ENCODE data around the gene CHMP2A. TPM values are rescaled to one million over a fixed set of nuclear protein-coding genes. Genes with fewer than 3 reads are reported as not detected.

The CHMP2A gene
- total and polyA plus RNA-seq, 2 of the 13 experiments (the other 11 are each of a cell fraction or from before 2014, with no cell fraction given): 49.7 to 55.0 TPM

DNA sequence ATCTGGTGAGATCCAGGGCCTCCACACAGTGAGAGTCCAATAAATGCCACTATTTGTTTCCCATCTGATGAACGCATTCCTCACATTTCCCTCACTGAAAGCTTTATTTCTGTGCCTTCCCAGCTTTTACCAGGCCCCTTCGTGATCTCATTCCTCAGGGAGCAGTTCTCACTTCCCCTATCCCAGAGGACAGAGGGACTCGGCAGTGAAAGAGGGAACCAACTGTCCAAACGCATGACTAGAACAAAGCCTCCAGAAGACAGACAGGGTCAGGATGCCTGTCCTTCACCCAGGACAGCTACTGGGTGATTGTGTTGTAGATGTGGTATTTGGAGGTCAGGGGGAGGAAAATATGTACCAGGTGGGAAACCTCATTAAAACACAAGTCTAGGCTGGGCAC, 33.3 kb downstream of the CHMP2A start (continued):
- TF ChIP-seq, protein P1, sequence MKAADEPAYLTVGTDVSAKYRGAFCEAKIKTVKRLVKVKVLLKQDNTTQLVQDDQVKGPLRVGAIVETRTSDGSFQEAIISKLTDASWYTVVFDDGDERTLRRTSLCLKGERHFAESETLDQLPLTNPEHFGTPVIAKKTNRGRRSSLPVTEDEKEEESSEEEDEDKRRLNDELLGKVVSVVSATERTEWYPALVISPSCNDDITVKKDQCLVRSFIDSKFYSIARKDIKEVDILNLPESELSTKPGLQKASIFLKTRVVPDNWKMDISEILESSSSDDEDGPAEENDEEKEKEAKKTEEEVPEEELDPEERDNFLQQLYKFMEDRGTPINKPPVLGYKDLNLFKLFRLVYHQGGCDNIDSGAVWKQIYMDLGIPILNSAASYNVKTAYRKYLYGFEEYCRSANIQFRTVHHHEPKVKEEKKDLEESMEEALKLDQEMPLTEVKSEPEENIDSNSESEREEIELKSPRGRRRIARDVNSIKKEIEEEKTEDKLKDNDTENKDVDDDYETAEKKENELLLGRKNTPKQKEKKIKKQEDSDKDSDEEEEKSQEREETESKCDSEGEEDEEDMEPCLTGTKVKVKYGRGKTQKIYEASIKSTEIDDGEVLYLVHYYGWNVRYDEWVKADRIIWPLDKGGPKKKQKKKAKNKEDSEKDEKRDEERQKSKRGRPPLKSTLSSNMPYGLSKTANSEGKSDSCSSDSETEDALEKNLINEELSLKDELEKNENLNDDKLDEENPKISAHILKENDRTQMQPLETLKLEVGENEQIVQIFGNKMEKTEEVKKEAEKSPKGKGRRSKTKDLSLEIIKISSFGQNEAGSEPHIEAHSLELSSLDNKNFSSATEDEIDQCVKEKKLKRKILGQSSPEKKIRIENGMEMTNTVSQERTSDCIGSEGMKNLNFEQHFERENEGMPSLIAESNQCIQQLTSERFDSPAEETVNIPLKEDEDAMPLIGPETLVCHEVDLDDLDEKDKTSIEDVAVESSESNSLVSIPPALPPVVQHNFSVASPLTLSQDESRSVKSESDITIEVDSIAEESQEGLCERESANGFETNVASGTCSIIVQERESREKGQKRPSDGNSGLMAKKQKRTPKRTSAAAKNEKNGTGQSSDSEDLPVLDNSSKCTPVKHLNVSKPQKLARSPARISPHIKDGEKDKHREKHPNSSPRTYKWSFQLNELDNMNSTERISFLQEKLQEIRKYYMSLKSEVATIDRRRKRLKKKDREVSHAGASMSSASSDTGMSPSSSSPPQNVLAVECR (CRISPR knock-in tag; IDR thresholded peaks at IDR 0.05; ENCODE audit: borderline replicate concordance): no peak
- no peak for TF ChIP-seq PHF5A (CRISPR knock-in tag; IDR thresholded peaks at IDR 0.05; ENCODE audit: low read depth, unreplicated experiment)
- no peak for TF ChIP-seq ZNF616 (CRISPR knock-in tag; IDR thresholded peaks at IDR 0.05; ENCODE audit: low read depth)
- TF ChIP-seq TBX2 (CRISPR knock-in tag; IDR thresholded peaks at IDR 0.05; ENCODE audit: borderline replicate concordance): no peak
- TF ChIP-seq, protein P2, sequence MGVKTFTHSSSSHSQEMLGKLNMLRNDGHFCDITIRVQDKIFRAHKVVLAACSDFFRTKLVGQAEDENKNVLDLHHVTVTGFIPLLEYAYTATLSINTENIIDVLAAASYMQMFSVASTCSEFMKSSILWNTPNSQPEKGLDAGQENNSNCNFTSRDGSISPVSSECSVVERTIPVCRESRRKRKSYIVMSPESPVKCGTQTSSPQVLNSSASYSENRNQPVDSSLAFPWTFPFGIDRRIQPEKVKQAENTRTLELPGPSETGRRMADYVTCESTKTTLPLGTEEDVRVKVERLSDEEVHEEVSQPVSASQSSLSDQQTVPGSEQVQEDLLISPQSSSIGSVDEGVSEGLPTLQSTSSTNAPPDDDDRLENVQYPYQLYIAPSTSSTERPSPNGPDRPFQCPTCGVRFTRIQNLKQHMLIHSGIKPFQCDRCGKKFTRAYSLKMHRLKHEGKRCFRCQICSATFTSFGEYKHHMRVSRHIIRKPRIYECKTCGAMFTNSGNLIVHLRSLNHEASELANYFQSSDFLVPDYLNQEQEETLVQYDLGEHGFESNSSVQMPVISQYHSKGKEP (CRISPR knock-in tag; IDR thresholded peaks at IDR 0.05): no peak
- no peak for TF ChIP-seq MBNL3 (CRISPR knock-in tag; conservative IDR thresholded peaks at IDR 0.05)
- TF ChIP-seq PHB2 (IDR thresholded peaks at IDR 0.05; ENCODE audit: partially characterized antibody): no peak
